Nephron (organoid): ENCODE data around the gene NTM.
"Not testable (repeated sequence)": the region's sequence is repeated elsewhere in the genome, so short reads cannot be mapped to it uniquely, and the experiment has no call there.

Source experiments
- H3K27ac Mint-ChIP-seq, 3 experiments: 2 replicates each; pipeline ENCODE4 v1.8.0; 2020; ENCODE audit warnings: mixed read lengths in 3 of 3, mild to moderate bottlenecking in 2 of 3, moderate library complexity in 1 of 3
- H3K27me3 Mint-ChIP-seq: 2 replicates; pipeline ENCODE4 v1.8.0; 2021; ENCODE audit warnings: low read depth, mild to moderate bottlenecking, moderate library complexity, mixed read lengths
- H3K36me3 Mint-ChIP-seq: 2 replicates; pipeline ENCODE4 v1.8.0; 2020; ENCODE audit warnings: low read depth, mixed read lengths
- H3K4me1 Mint-ChIP-seq: 2 replicates; pipeline ENCODE4 v1.8.0; 2020; ENCODE audit warnings: mixed read lengths
- H3K4me3 Mint-ChIP-seq, 3 experiments: 2 replicates each; pipeline ENCODE4 v1.8.0; 2020; ENCODE audit warnings: mild to moderate bottlenecking in 3 of 3, mixed read lengths in 3 of 3, moderate library complexity in 2 of 3
- H3K9me3 Mint-ChIP-seq: 2 replicates; pipeline ENCODE4 v1.8.0; 2020; ENCODE audit warnings: mixed read lengths
- CTCF ChIP-seq, 3 experiments: fragments of 200-600 bp; sonication (generic); IDR thresholded peaks; one replicate each; pipeline ENCODE4 v1.5.0; 2021; ENCODE audit warnings: antibody characterized with exemption in 3 of 3; ENCODE audit not compliant: unreplicated experiment in 3 of 3

NTM gene

GRCh38 chr11:131331546-131331945 lies 38.9 kb upstream of the NTM start:
- Mint-ChIP-seq H3K4me1 (peaks cover 4% of the 10 kb centered on the region), H3K9me3 (no peaks in the 10 kb centered on the region), H3K27me3 (peaks cover 11% of the 10 kb centered on the region), H3K36me3 (no peaks in the 10 kb centered on the region), H3K4me3 (no peak overlapping the region), H3K27ac (no peak overlapping the region)
- no peak for TF ChIP-seq CTCF (IDR thresholded peaks at IDR 0.05; ENCODE audit: unreplicated experiment in 3 of 3)

GRCh38 chr11:131334601-131335000 lies 35.8 kb upstream of the NTM start:
- no peak overlapping the region for H3K27ac Mint-ChIP-seq

GRCh38 chr11:131341900-131342299 lies 28.5 kb upstream of the NTM start:
- not testable (repeated sequence) for H3K27ac Mint-ChIP-seq, H3K36me3 Mint-ChIP-seq, H3K9me3 Mint-ChIP-seq, H3K4me3 Mint-ChIP-seq, H3K27me3 Mint-ChIP-seq, H3K4me1 Mint-ChIP-seq

More at GRCh38 chr11:131334601-131335000, 35.8 kb upstream of the NTM start:
- H3K9me3 Mint-ChIP-seq = no peaks in the 10 kb centered on the region
- no peak for TF ChIP-seq CTCF (IDR thresholded peaks at IDR 0.05; ENCODE audit: unreplicated experiment in 3 of 3)
- no peak overlapping the region for H3K4me3 Mint-ChIP-seq
- H3K36me3 Mint-ChIP-seq = no peaks in the 10 kb centered on the region
- H3K4me1 Mint-ChIP-seq = no peaks in the 10 kb centered on the region
- H3K27me3 Mint-ChIP-seq = peaks cover 8% of the 10 kb centered on the region

- H3K9me3 Mint-ChIP-seq = not testable (repeated sequence)
Observed at GRCh38 chr11:131342442-131342841, 28.0 kb upstream of the NTM start.

GRCh38 chr11:131345406-131345805 lies 25.0 kb upstream of the NTM start:
- no peak for TF ChIP-seq CTCF (IDR thresholded peaks at IDR 0.05; ENCODE audit: unreplicated experiment in 3 of 3)
- H3K27ac Mint-ChIP-seq = no peak overlapping the region
- H3K4me3 Mint-ChIP-seq = no peak overlapping the region
- H3K4me1 Mint-ChIP-seq = no peaks in the 10 kb centered on the region
- H3K36me3 Mint-ChIP-seq = no peaks in the 10 kb centered on the region
- peaks cover 10% of the 10 kb centered on the region for H3K27me3 Mint-ChIP-seq
- no peaks in the 10 kb centered on the region for H3K9me3 Mint-ChIP-seq

More at GRCh38 chr11:131342442-131342841, 28.0 kb upstream of the NTM start:
- not testable (repeated sequence) for H3K27me3 Mint-ChIP-seq, H3K27ac Mint-ChIP-seq, H3K4me3 Mint-ChIP-seq, H3K4me1 Mint-ChIP-seq, H3K36me3 Mint-ChIP-seq

GRCh38 chr11:131349368-131350086 lies 20.9 kb upstream of the NTM start:
- H3K9me3 Mint-ChIP-seq = no peaks in the 10 kb centered on the region
- H3K27me3 Mint-ChIP-seq = peaks cover 15% of the 10 kb centered on the region
- H3K4me3 Mint-ChIP-seq = no peak overlapping the region
- H3K4me1 Mint-ChIP-seq = no peaks in the 10 kb centered on the region
- TF ChIP-seq CTCF (IDR thresholded peaks at IDR 0.05; ENCODE audit: unreplicated experiment in 3 of 3) = no peak
- H3K27ac Mint-ChIP-seq = no peak overlapping the region
- H3K36me3 Mint-ChIP-seq = no peaks in the 10 kb centered on the region

- H3K4me1 Mint-ChIP-seq = no peaks in the 10 kb centered on the region
- no peaks in the 10 kb centered on the region for H3K9me3 Mint-ChIP-seq
- H3K27me3 Mint-ChIP-seq = peaks cover 15% of the 10 kb centered on the region
- no peak overlapping the region for H3K4me3 Mint-ChIP-seq
- H3K27ac Mint-ChIP-seq = no peak overlapping the region
- no peak for TF ChIP-seq CTCF (IDR thresholded peaks at IDR 0.05; ENCODE audit: unreplicated experiment in 3 of 3)
- H3K36me3 Mint-ChIP-seq = no peaks in the 10 kb centered on the region
Observed at GRCh38 chr11:131350872-131351271, 19.5 kb upstream of the NTM start.
